HCT116 (cell line): ENCODE results near the gene ASGR2.
"Not testable (repeated sequence)": the region's sequence is repeated elsewhere in the genome, so short reads cannot be mapped to it uniquely, and the experiment has no call there.

ENCODE experiments used
- CEBPB ChIP-seq: IDR thresholded peaks from 2 replicates; pipeline ENCODE4 v1.6.1; 2012; ENCODE audit warnings: low read depth
- CTCF ChIP-seq, 3 experiments: fragments of 200-600 bp in 1 of 3; sonication (generic) in 1 of 3; IDR thresholded peaks in 2 of 3; conservative IDR thresholded peaks in 1 of 3; 2 replicates each; pipeline ENCODE4 v1.5.1; 2012 to 2017; ENCODE audit warnings: low read depth in 2 of 3, low read length in 2 of 3, antibody characterized with exemption in 1 of 3, borderline replicate concordance in 1 of 3, control low read depth in 1 of 3, mild to moderate bottlenecking in 1 of 3, mixed read lengths in 1 of 3, mixed run types in 1 of 3, moderate library complexity in 1 of 3; ENCODE audit not compliant: insufficient read depth in 1 of 3
- EZH2phosphoT487 ChIP-seq: fragments of 200-600 bp; IDR thresholded peaks from 2 replicates; pipeline ENCODE4 v1.6.1; 2018; ENCODE audit warnings: antibody characterized with exemption, borderline replicate concordance
- MAX ChIP-seq: IDR thresholded peaks from 2 replicates; pipeline ENCODE4 v1.6.1; 2012
- POLR2A ChIP-seq: IDR thresholded peaks from 2 replicates; pipeline ENCODE4 v1.7.0; 2011; ENCODE audit warnings: borderline replicate concordance; ENCODE audit not compliant: insufficient read depth, insufficient read length; ENCODE audit errors: extremely low read depth
- POLR2AphosphoS5 ChIP-seq: IDR thresholded peaks from 2 replicates; pipeline ENCODE4 v1.6.1; 2011; ENCODE audit warnings: mild to moderate bottlenecking, low read depth, low read length, moderate library complexity
- REST ChIP-seq: IDR thresholded peaks from 2 replicates; pipeline ENCODE4 v1.6.1; 2012; ENCODE audit warnings: low read depth
- SRF ChIP-seq: IDR thresholded peaks from 2 replicates; pipeline ENCODE4 v1.6.1; 2012; ENCODE audit warnings: low read depth
- YY1 ChIP-seq: IDR thresholded peaks from 2 replicates; pipeline ENCODE4 v1.6.1; 2011; ENCODE audit warnings: low read length, low read depth, moderate library complexity, mild to moderate bottlenecking; ENCODE audit not compliant: insufficient replicate concordance; ENCODE audit errors: extremely low read depth
- ZBTB33 ChIP-seq: IDR thresholded peaks from 2 replicates; pipeline ENCODE4 v1.6.1; 2011; ENCODE audit warnings: mild to moderate bottlenecking, low read length, moderate library complexity; ENCODE audit not compliant: insufficient replicate concordance; ENCODE audit errors: extremely low read depth
- ZFX ChIP-seq: fragments of 450-650 bp; IDR thresholded peaks from 2 replicates; pipeline ENCODE4 v1.6.1; 2017
- ZNF274 ChIP-seq: fragments of 200-500 bp; sonication (Bioruptor generic); IDR thresholded peaks from 2 replicates; pipeline ENCODE4 v1.6.1; 2014; ENCODE audit warnings: mild to moderate bottlenecking, low read depth, low read length, inconsistent platforms
- TF ChIP-seq, protein P1 (sequence below): IDR thresholded peaks from 2 replicates; pipeline ENCODE4 v1.6.1; 2012

GRCh38 chr17:7100641-7101379 is 13.8 kb downstream of the ASGR2 start:
- not testable (repeated sequence) for TF ChIP-seq ZBTB33; CEBPB; ZNF274; ZFX; CTCF (IDR thresholded peaks at IDR 0.05 in 2 of 3, conservative IDR thresholded peaks at IDR 0.05 in 1 of 3; ENCODE audit: borderline replicate concordance in 1 of 3, insufficient read depth in 1 of 3, low read depth in 2 of 3, low read length in 2 of 3); POLR2AphosphoS5; POLR2A; YY1; MAX; REST; EZH2phosphoT487; SRF
- TF ChIP-seq, protein P1, sequence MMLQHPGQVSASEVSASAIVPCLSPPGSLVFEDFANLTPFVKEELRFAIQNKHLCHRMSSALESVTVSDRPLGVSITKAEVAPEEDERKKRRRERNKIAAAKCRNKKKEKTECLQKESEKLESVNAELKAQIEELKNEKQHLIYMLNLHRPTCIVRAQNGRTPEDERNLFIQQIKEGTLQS = not testable (repeated sequence)
